HCT116 (cell line): ENCODE results near the gene SYT7. TPM values are rescaled to one million over a fixed set of nuclear protein-coding genes. Genes with fewer than 3 reads are reported as not detected.

Experiments
- ATAC-seq: fragments of 200-7000 bp; cut with Tn5 transposase; 2 replicates; pipeline ENCODE4 v1.9.1; 2020; ENCODE audit warnings: mild to moderate bottlenecking, moderate library complexity
- BruUV-seq: library from RNA; stranded (reverse); fragments of 400-500 nt; replicated peaks from 2 replicates; lab custom pipeline; 2021; lab: Mats Ljungman, UMichigan
- CTCF ChIA-PET: fragments of 300-600 bp; sonication (Branson Sonifier 250); formaldehyde crosslinking; loops from one replicate; lab custom pipeline; 2021; ENCODE audit warnings: antibody characterized with exemption; lab: Charles Lee
- POLR2A ChIA-PET: fragments of 300-600, 350-600 bp; sonication (Branson Sonifier 250); formaldehyde crosslinking; loops from one replicate; lab custom pipeline; 2021; ENCODE audit warnings: antibody characterized with exemption; lab: Charles Lee
- RAD21 ChIA-PET, 2 experiments: fragments of 300-600 bp; sonication (Branson Sonifier 250); formaldehyde crosslinking; loops; one replicate each; lab custom pipeline; 2023; ENCODE audit warnings: low total read pairs in 2 of 2; ENCODE audit not compliant: uncharacterized antibody in 2 of 2, unreplicated experiment in 2 of 2, low non-redundant PET in 1 of 2; lab: Charles Lee
- DNase-seq: peaks from one replicate; pipeline ENCODE4 v3.0.0-alpha.2; 2010; ENCODE audit warnings: low read depth, low spot score
- H2AFZ ChIP-seq: fragments of 200-600 bp; shearing (Covaris generic), sonication (generic); 2 replicates; pipeline ENCODE4 v1.6.1; 2017; ENCODE audit warnings: low read depth, mixed run types, mixed read lengths, antibody characterized with exemption, low read length; ENCODE audit not compliant: poor library complexity, severe bottlenecking
- H3K27ac ChIP-seq: 2 replicates; pipeline ENCODE4 v1.5.1; 2012; ENCODE audit warnings: low read depth, low read length
- H3K27me3 ChIP-seq: fragments of 200-600 bp; sonication (generic); 2 replicates; pipeline ENCODE4 v1.6.1; 2016; ENCODE audit warnings: mixed run types, low read length, mixed read lengths; ENCODE audit not compliant: insufficient read depth
- H3K36me3 ChIP-seq, 2 experiments: fragments of 200-500 bp in 1 of 2; fragments of 200-600 bp in 1 of 2; sonication (Bioruptor generic) in 1 of 2; sonication (generic) in 1 of 2; 2 replicates each; pipeline versions ENCODE4 v1.5.1 to v1.6.1; 2014 to 2016; ENCODE audit warnings: low read length in 2 of 2, inconsistent platforms in 1 of 2, mixed read lengths in 1 of 2, mixed run types in 1 of 2; ENCODE audit not compliant: insufficient read depth in 2 of 2, control insufficient read depth in 1 of 2
- H3K4me1 ChIP-seq, 2 experiments: fragments of 200-600 bp in 1 of 2; sonication (generic) in 1 of 2; 2 replicates each; pipeline versions ENCODE4 v1.5.1 to v1.6.1; 2012 to 2017; ENCODE audit warnings: low read length in 2 of 2, inconsistent platforms in 1 of 2, mild to moderate bottlenecking in 1 of 2, mixed read lengths in 1 of 2, mixed run types in 1 of 2, moderate library complexity in 1 of 2; ENCODE audit not compliant: insufficient read depth in 2 of 2, control insufficient read depth in 1 of 2
- H3K4me2 ChIP-seq: fragments of 200-600 bp; sonication (generic); 2 replicates; pipeline ENCODE4 v1.6.1; 2017; ENCODE audit warnings: mixed run types, low read length, mixed read lengths
- H3K4me3 ChIP-seq, 2 experiments: fragments of 200-600 bp in 1 of 2; sonication (generic) in 1 of 2; replicated peaks in 1 of 2; 2 replicates each; pipeline ENCODE4 v1.5.1; 2011 to 2016; ENCODE audit warnings: low read length in 2 of 2, control low read depth in 1 of 2, low read depth in 1 of 2, mild to moderate bottlenecking in 1 of 2, mixed read lengths in 1 of 2, mixed run types in 1 of 2
- H3K79me2 ChIP-seq: fragments of 200-600 bp; sonication (generic); 2 replicates; pipeline ENCODE4 v1.6.1; 2017; ENCODE audit warnings: mild to moderate bottlenecking, mixed run types, low read length, moderate library complexity, mixed read lengths; ENCODE audit not compliant: insufficient read depth
- H3K9ac ChIP-seq: fragments of 200-600 bp; sonication (generic); 2 replicates; pipeline ENCODE4 v1.6.1; 2016; ENCODE audit warnings: low read length, mixed read lengths
- H3K9me2 ChIP-seq: fragments of 200-600 bp; sonication (generic), shearing (Covaris generic); 2 replicates; pipeline ENCODE4 v1.6.1; 2017; ENCODE audit warnings: mixed run types, mild to moderate bottlenecking, moderate library complexity; ENCODE audit not compliant: insufficient read depth
- H3K9me3 ChIP-seq, 2 experiments: fragments of 200-500 bp in 1 of 2; fragments of 200-600 bp in 1 of 2; sonication (Bioruptor generic) in 1 of 2; sonication (generic) in 1 of 2; 2 replicates each; pipeline ENCODE4 v1.6.1; 2014 to 2017; ENCODE audit warnings: low read length in 2 of 2, mixed read lengths in 2 of 2, inconsistent platforms in 1 of 2, low read depth in 1 of 2, mild to moderate bottlenecking in 1 of 2, mixed run types in 1 of 2, moderate library complexity in 1 of 2; ENCODE audit not compliant: control insufficient read depth in 1 of 2, insufficient read depth in 1 of 2
- H4K20me1 ChIP-seq: fragments of 200-600 bp; sonication (generic), shearing (Covaris generic); 2 replicates; pipeline ENCODE4 v1.6.1; 2017; ENCODE audit warnings: mixed run types, mild to moderate bottlenecking, moderate library complexity; ENCODE audit not compliant: insufficient read depth
- CBX3 ChIP-seq: IDR thresholded peaks from 2 replicates; pipeline ENCODE4 v1.6.1; 2012; ENCODE audit warnings: low read depth
- CEBPB ChIP-seq: IDR thresholded peaks from 2 replicates; pipeline ENCODE4 v1.6.1; 2012; ENCODE audit warnings: low read depth
- EGR1 ChIP-seq: IDR thresholded peaks from 2 replicates; pipeline ENCODE4 v1.6.1; 2012; ENCODE audit warnings: low read depth
- EZH2 ChIP-seq: fragments of 200-600 bp; sonication (generic); IDR thresholded peaks from 2 replicates; pipeline ENCODE4 v1.6.1; 2017; ENCODE audit warnings: antibody characterized with exemption, mixed run types
- EZH2phosphoT487 ChIP-seq: fragments of 200-600 bp; IDR thresholded peaks from 2 replicates; pipeline ENCODE4 v1.6.1; 2018; ENCODE audit warnings: antibody characterized with exemption, borderline replicate concordance
- FOSL1 ChIP-seq: IDR thresholded peaks from 2 replicates; pipeline ENCODE4 v1.6.1; 2012; ENCODE audit warnings: low read depth
- JUND ChIP-seq: IDR thresholded peaks from 2 replicates; pipeline ENCODE4 v1.6.1; 2012
- POLR2AphosphoS5 ChIP-seq: IDR thresholded peaks from 2 replicates; pipeline ENCODE4 v1.6.1; 2011; ENCODE audit warnings: mild to moderate bottlenecking, low read depth, low read length, moderate library complexity
- SIN3A ChIP-seq: IDR thresholded peaks from 2 replicates; pipeline ENCODE4 v1.6.1; 2012; ENCODE audit warnings: low read depth
- SRF ChIP-seq: IDR thresholded peaks from 2 replicates; pipeline ENCODE4 v1.6.1; 2012; ENCODE audit warnings: low read depth
- YY1 ChIP-seq: IDR thresholded peaks from 2 replicates; pipeline ENCODE4 v1.6.1; 2011; ENCODE audit warnings: low read length, low read depth, moderate library complexity, mild to moderate bottlenecking; ENCODE audit not compliant: insufficient replicate concordance; ENCODE audit errors: extremely low read depth
- ZFX ChIP-seq: fragments of 450-650 bp; IDR thresholded peaks from 2 replicates; pipeline ENCODE4 v1.6.1; 2017
- ZNF274 ChIP-seq: fragments of 200-500 bp; sonication (Bioruptor generic); IDR thresholded peaks from 2 replicates; pipeline ENCODE4 v1.6.1; 2014; ENCODE audit warnings: mild to moderate bottlenecking, low read depth, low read length, inconsistent platforms
- intact Hi-C: fragments of 100-400 bp; cut with micrococcal nuclease; formaldehyde crosslinking; loops from 2 replicates; pipeline ENCODE4 v1.10.0; 2022
- total RNA-seq: library from RNA; stranded (reverse); gene quantifications from one replicate; pipeline ENCODE4 v1.2.1, GENCODE V29; 2021; ENCODE audit not compliant: unreplicated experiment
- TF ChIP-seq, protein P1 (sequence below): IDR thresholded peaks from 2 replicates; pipeline ENCODE4 v1.6.1; 2012
- TF ChIP-seq, protein P2 (sequence below): IDR thresholded peaks from 2 replicates; pipeline ENCODE4 v1.6.1; 2012; ENCODE audit warnings: low read depth
- TF ChIP-seq, protein P3 (sequence below): IDR thresholded peaks from 2 replicates; pipeline ENCODE4 v1.6.1; 2012

Gene SYT7
- total RNA-seq, 1 experiment from 2014 or later: 27.4 TPM

DNA sequence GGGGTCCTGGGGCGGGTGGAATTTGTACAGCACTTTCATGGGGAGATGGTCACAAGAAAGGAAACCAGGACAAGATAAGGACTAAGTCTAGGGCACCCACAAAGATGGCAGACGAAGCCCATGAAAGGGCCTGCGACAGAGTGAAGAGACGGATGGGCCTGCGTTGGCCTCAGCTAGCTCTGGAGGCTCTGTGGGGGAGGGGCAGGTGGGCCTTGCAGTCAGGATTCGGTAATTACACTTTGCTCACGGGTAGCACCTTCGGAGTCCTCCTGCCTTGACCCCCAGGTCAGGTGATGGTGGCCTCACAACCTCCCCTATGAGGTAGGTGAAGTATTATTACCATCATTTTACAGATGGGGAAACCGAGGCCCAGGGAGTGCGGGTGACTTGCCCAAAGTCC, 65.2 kb downstream of the SYT7 start:
- Histone ChIP-seq H2AFZ (no peak overlapping the region), H4K20me1 (no peaks in the 10 kb centered on the region), H3K9ac (no peak overlapping the region), H3K36me3 (peaks cover 0 to 6% of the 10 kb centered on the region in 2 experiments; a peak in 1 of 4 replicates), H3K79me2 (no peaks in the 10 kb centered on the region), H3K9me3 (no peaks in the 10 kb centered on the region), H3K4me1 (peaks cover 8 to 14% of the 10 kb centered on the region in 2 experiments; a peak in 2 of 4 replicates), H3K27ac (no peak overlapping the region), H3K4me3 (no peak overlapping the region), H3K4me2 (no peak overlapping the region), H3K27me3 (no peaks in the 10 kb centered on the region), H3K9me2 (no peaks in the 10 kb centered on the region)
- no TSS peak for BruUV-seq
- ChIA-PET POLR2A (no interaction called here), RAD21 (no interaction called here), CTCF (interaction anchor here (1.8 to 2.8 kb wide), 3 partner anchors 7 to 70 kb away, joined by 7 to 32 read pairs (median 21); partner anchors contain the start of gene LRRC10B)
- intact Hi-C loops: no loop called here
- no peak for ATAC-seq
- DNase-seq: no peak
- TF ChIP-seq CEBPB (no peak), POLR2AphosphoS5 (no peak), JUND (no peak), EZH2 (no peak), ZFX (no peak), FOSL1 (no peak), YY1 (no peak), SIN3A (no peak), EZH2phosphoT487 (no peak), SRF (no peak), CBX3 (no peak), EGR1 (no peak), ZNF274 (no peak)
- TF ChIP-seq, protein P1, sequence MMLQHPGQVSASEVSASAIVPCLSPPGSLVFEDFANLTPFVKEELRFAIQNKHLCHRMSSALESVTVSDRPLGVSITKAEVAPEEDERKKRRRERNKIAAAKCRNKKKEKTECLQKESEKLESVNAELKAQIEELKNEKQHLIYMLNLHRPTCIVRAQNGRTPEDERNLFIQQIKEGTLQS: no peak
- TF ChIP-seq, protein P2, sequence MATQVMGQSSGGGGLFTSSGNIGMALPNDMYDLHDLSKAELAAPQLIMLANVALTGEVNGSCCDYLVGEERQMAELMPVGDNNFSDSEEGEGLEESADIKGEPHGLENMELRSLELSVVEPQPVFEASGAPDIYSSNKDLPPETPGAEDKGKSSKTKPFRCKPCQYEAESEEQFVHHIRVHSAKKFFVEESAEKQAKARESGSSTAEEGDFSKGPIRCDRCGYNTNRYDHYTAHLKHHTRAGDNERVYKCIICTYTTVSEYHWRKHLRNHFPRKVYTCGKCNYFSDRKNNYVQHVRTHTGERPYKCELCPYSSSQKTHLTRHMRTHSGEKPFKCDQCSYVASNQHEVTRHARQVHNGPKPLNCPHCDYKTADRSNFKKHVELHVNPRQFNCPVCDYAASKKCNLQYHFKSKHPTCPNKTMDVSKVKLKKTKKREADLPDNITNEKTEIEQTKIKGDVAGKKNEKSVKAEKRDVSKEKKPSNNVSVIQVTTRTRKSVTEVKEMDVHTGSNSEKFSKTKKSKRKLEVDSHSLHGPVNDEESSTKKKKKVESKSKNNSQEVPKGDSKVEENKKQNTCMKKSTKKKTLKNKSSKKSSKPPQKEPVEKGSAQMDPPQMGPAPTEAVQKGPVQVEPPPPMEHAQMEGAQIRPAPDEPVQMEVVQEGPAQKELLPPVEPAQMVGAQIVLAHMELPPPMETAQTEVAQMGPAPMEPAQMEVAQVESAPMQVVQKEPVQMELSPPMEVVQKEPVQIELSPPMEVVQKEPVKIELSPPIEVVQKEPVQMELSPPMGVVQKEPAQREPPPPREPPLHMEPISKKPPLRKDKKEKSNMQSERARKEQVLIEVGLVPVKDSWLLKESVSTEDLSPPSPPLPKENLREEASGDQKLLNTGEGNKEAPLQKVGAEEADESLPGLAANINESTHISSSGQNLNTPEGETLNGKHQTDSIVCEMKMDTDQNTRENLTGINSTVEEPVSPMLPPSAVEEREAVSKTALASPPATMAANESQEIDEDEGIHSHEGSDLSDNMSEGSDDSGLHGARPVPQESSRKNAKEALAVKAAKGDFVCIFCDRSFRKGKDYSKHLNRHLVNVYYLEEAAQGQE: no peak
- TF ChIP-seq, protein P3, sequence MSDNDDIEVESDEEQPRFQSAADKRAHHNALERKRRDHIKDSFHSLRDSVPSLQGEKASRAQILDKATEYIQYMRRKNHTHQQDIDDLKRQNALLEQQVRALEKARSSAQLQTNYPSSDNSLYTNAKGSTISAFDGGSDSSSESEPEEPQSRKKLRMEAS: no peak
